Stimulated activated CD8-positive, alpha-beta memory T cell treated with anti-CD3 and anti-CD28 coated beads, Interleukin-15, amount 100 ng/mL, for 48 hours (primary cell): ENCODE results near the gene ZNF576.
"Not testable (repeated sequence)": the region's sequence is repeated elsewhere in the genome, so short reads cannot be mapped to it uniquely, and the experiment has no call there.

ENCODE experiments used
- DNase-seq, 2 donors: peaks; one replicate each; pipeline ENCODE4 v3.0.0-alpha.2; 2020; ENCODE audit warnings: low read depth in 2 of 2

The ZNF576 gene

DNA sequence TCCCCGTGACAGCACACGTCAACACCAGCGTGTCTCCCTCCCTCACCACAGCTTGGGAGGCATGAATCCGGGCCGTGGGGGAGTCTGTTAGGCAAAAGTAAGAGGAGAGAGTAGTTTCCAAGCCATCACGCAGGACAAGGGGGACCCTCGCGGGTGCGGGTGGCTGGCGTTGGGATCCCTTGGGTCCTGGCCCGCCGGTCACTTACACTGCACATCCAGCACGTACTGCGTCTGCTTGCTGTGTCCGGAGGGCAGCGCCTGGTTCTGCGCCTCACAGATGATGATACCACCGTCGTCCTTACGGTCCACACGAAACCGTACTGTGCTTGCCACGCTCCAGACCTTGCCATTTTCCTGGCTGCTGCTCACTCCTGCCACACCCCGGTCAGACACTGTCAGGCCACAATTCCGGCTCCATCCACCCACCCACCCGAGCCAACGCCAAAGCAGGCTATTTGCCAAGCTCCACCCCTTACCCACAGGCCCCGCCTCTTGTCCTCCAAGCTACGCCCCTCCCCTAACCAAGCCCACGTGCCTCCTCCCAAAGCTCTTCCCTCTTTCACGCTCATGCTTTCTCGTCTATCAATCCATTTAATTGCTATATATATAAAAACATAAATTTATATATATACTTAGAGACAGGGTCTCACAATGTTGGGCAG, 29.7 kb downstream of the ZNF576 start:
- DNase-seq, result no peak

DNA sequence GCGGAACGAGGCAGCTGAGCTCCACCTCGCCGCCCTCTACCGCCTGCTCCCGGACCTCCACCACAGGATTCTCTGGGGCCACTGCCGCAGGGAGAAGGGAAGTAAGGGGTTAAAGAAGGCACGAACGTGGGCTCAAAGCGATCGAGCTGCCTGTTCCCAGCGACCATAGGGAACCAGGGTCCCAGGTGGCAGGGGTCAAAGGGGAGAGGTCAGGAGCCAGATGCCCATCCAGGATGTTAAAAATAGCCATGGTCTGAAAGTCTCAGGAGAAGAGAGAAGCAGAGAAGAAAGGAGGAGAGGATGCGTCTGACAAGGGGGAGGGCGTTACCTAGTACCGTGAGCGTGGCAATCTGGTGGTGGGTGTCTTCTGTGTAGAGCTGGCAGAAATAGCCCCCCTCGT, 30.4 kb downstream of the ZNF576 start:
- DNase-seq, result no peak

DNA sequence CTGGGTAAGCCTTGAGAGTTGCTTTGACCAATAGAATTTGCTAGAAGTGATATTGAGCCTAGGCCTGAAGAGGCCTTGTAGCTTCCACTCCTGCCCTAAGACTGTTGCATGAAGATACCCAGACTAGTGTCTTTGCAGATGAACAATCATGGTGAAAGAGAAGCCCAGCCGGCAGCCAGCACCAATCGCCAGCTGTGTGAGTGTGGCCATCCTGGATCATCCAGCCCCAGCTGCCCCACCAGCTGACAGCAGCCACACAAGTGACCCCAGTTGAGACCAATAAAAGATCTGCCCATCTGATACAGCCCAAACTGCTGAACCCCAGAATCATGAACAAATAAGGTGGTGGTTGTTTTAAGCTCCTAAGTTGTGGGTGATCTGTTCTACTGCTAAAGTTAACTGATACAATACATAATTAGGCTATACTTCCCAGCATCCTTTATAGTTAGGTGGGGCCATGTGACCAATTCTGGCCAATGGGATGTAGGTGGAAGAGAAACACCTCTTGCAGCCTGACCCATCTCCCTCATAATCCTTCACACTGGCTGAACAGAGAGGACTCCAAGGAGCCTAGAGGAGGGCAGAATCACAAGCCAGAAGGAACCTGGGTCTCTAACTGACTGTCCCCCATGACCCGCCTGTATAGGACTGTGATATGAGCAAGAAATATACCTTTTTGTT, 32.4 kb downstream of the ZNF576 start:
- DNase-seq, result no peak

DNA sequence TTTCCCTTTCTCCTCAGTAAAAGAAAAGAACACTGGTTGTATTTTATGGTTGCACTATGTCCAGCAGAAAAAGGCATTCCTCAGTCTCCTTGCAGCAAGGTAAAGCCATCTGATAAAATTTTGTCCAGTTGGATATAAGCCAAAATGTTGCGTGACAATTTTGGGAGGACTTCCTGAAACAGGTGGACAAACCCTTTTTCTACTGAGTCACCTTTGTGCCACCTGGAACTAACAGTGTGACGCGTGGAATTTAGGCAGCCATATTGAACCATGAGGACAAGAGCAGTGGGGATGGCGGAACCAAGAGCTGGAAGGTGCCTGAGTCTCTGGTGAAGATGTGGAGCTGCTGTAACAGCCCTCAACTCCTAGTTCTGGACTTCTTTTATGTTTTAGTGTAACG, 35.1 kb downstream of the ZNF576 start:
- DNase-seq, result no peak

DNA sequence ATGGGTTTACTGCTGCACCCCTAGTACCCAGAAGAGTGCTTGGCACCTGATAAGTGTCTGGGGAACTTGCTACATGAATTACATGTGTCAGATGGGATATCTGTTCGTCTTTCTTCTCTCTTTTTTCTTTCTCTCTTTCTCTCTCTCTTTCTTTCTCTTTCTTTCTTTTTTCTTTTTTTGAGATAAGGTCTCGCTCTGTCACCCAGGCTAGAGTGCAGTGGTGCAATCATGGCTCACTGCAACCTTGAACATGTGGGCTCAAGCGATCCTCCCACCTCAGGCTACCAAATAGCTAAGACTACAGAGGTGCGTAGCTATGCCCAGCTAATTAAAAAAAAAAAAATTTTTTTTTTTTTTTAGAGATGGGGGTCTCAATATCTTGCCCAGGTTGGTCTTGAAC, 37.1 kb downstream of the ZNF576 start:
- no peak for DNase-seq

DNA sequence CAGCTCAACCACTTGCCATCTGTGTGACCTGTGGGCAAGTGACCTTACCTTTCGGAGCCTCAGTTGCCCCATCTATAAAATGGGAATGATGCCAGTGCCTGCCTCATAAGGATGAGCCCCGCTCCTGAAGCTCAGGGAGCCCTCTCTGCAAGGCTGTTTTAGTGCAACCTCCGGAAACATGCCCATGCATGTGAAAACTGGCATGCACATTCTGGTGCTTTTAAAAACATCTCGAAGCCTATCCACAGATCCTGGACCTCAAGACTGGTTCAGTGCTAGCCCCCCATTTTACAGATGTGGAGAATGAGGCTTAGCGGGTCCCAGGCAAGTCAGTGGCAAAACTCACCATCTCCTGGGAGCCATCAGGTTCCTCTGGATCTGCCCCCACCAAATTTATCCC, 37.7 kb downstream of the ZNF576 start:
- DNase-seq, result no peak

DNA sequence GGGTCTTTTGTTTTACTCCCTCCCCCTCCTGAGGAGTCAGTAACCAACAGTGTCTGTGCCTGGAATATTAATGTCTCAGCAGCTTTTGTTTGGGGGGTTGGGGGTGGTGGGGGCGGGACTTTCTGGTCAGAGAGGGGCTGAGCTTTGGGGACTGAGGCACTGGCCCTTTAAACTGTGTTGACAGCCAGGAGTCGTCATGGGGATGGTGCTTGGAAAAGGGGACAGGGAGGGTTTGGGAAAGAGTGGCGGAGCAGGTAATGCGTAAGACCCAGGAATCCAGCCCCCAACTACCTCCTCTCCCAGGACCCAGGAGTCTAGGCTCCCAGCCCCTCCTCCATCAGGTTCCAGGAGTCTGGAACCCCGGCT, 38.1 kb downstream of the ZNF576 start:
- DNase-seq, result no peak

DNA sequence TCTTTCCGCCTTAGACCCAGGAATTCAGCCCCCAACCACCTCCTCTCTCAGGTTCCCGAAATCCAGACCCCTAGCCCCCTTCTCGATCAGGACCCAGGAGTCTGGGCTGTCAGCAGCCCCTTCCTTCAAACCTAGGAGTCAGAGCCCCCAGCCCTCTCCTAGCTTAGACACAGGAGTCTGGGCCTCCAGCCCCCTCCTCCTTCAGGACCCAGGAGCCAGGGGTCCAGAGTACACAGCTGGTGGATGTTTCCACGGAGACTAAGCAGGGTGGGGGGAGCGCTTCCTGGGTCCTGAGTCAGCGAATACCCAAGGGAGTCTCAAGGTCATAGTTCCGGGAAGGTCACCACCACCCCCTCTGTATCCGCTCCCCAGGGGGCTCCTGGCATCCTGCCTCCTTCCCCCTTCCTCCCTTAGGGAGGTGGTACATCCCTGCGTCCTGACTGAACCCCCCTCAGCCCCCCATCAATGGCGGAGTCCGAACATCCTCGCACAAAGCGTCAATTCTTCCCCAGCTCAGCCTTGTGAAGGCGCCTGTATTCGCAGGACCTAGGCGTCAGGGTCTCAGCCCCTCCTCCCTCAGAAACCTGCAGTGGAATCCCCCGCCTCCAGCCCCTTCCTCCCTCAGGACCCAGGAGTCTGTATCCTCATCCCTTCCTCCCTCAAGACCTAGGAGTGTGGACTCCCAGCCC, 38.6 kb downstream of the ZNF576 start:
- no peak for DNase-seq

DNA sequence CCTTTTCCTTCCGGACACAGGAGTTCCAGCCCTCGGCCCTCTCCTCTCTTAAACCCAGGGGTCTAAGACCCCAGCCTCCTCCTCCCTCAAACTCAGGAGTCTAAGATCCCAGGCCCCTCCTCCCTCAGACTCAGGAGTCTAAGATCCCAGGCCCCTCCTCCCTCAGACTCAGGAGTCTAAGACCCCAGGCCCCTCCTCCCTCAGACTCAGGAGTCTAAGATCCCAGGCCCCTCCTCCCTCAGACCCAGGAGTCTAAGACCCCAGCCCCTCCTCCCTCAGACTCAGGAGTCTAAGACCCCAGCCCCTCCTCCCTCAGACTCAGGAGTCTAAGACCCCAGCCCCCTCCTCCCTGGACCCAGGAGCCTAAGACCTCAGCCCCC, 39.2 kb downstream of the ZNF576 start:
- DNase-seq, result not testable (repeated sequence)

DNA sequence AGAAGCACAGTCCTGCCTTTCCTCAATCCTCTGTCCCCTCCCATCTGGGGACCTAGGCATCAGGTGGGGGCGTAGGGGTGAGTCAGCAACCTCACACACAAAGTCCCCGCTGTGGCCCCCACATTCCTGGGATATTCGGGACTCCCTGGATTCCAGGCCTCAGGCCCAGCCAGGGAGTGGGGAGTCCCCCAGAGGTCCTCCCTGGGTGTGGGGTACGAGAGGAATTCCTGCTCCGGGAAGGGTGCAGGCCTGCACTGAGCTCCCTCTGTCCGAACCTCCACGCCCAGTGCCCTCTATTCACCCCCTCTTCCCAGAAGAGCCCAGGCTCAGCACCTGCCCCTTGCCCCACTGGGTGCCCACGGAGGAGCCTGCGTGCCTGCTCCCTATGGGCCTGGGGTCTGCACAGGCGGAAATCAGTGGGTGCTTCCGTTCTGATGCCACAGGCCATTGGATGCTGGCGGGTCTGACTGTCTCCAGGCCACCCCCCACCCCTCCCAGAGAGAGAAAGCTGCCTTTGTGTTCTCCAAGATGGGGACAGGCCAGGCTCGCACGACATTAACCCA, 39.8 kb downstream of the ZNF576 start:
- DNase-seq, result no peak

DNA sequence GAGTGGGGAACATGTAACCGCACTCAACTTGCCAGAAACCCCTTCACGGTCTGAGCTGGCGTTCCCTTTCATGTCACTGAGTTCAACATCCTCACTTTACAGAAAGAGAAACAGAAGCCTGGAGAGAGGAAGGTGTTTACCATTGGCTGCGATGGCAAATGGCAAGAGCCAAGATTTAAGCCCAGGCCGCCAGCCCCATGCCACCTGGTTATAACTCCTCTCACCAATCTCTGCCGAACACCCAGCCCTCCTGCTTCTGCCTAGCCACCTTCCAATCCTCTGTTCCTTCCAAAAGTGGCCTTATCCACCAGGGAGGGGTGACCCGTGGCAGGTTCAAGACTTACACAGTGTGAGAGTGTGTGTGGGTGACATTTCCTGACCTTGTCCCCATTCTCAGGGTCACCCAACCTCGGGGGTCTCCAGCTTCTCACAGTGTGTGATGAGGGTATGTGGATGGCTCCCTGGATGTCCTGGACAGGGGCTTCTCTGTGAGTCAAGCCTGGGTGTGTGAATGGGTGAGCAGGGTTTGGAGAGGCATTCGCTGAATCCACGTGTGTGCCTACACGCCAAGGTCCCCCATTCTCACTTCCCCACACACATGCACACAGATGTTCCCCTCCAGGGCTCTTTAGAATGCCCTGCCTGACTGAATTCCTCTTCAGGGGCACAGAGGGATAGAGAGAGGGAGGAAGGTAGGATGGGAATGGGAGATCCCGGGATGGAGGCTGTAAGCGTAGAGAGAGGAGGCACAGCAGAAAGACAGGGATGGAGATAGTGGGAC, 42.0 kb downstream of the ZNF576 start:
- DNase-seq, result no peak

DNA sequence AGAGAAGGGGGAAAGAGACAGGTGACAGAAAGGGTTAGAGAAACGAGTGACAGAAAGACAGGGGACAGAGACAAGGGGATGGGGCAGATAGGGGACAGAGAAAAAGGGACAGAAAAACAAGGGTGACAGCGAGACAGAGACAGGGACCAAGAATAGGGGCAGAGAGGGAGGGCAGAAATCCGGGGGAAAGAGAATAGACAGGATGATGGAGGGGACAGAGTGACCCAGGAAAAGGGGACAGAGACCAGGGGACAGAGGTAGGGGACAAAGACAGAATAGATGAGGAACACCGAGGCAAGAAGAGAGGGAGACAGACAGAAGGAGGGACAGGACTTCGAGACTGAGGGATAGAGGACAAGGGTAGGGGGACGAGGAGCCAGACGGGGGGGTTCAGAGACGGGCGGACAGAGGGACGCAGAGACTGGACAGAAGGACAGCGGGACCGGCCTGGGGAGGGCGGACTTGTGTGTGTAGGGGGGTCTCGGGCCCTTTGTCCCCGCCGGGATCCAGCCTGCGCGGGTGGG, 42.7 kb downstream of the ZNF576 start:
- DNase-seq, result no peak

DNA sequence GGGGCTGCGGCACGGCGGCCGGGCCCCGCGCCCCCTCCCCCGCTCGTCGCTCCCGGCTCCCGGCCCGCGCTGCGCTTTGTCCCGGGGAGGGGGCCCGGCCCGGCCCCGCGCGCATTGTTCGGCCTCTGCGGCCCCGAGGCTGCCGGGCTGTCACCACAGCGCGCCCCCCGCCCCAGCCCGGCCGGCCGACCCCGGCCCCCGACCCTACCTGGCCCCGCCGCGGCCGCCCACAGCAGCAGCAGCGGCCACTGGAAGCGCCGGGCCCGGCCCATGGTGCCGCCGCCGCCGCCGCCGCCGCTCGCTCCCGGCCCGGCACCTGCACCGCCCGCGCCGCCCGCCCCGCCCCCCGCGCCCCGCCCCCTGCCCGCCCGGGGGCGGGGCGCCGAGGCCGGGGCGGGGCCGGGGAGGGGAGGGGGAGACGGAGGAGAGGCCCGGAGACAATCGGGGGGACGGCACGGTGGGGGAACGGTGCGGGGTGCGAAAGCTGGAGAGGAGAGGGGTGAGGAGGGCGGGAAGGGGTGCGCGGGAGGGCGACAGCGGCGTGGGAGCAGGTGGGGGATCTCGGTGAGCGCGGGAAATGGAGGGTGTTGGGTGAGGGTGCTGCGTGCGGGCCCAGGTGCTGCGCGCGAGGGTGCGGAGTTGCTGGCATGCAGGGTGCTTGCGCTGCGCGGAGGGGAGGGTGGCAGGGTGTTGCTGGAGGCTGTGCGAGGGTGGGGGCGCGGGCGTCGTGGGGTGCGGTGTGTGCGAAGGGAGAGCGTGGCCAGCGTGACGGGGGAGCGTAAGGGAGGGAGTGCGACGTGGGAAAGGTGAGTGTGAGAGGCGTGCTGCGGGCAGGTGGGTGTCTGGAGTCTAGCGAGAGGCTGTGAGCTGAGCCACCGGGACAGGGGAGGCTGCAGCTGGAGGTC, 43.4 kb downstream of the ZNF576 start, which contains the start of gene CADM4:
Gene CADM4 (minus strand): TSS at position 332 of the 905 bp plus-strand sequence. CDS start 60 bp downstream, at position 272.
- no peak for DNase-seq

DNA sequence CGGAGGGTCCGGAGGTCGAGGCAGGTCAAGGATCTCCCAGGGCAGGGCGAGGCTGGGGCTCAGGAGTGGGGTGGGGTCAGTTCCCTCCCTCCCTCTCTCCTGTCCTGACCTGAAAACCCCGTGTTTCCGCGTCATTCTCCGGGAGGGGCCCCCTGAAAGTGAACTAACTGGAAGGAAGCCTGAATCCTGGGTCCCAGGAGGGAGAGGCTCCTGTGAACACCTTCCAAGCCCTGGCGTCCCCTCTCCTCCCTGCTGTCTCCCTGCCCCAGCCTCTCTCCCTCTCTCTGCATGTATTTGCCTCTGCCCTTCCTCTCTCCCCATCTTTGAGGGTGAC, 44.0 kb downstream of the ZNF576 start:
- no peak for DNase-seq

DNA sequence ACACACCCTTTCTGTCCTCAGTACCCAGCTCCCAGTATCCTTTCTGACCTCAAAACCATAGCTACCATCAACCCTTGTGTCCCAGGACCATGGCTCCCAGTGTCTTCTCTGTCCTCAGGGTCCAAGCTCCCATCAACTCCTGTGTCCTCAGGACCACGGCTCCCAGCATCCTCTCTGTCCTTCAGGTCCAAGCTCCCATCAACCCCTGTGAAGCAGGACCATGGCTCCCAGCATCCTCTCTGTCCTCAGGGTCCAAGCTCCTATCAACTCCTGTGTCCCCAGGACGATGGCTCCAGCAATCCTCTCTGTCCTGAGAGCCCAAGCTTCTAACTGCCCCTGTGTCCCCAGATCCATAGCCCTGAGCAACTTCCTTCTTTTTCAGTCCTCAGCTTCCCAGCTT, 44.9 kb downstream of the ZNF576 start:
- no peak for DNase-seq

DNA sequence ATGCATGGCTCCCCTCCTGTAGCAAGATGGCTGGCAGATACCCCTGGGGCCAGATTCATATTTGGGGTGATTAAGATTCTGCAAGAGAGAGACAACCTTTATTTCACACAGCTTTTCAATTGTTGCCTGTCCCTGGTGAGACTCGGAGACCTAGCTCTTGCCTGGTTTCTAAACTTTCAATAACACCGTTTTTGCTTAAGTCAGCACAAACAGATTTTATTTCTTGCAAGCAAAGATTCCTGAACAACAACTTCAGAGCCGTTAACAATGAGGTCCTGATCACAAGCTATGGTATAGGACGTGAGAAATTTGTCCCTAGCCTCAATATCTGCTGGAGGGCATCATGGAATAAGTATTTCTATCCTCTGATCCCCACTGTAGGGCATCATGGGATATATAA, 46.1 kb downstream of the ZNF576 start:
- no peak for DNase-seq

DNA sequence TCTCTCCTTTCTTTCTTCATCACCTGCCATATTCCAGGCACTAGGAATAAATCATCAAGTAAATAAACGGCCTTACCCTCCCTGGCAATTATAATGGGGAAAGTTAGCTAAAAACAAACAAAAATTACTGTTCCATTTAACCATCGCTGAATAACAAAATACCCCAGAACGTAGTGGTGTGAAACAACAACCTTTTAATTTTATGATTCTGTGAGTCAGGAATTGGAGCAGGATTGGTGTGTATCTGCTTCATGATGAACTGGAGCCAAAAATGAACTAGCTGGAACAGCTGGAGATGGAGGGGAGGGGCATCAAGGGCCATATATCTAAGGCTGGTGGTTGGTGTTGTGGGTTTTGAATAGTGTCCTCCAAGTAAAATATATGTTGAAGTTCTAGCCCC, 46.9 kb downstream of the ZNF576 start:
- DNase-seq, result no peak

DNA sequence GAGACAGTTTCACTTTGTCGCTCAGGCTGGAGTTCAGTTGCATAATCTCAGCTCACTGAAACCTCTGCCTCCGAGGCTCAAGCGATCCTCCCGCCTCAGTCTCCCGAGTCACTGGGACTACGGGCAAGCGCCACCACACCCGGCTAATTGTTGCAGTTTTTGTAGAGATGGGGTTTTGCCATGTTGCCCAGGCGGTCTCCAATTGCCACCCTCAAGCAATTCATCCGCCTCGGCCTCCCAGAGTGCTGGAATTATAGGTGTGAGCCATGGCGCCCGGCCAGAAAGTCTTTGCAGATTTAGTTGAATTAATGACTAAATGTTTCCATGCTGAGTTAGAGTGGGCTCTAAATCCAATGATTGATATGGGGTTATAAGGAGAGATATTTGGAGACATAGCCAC, 47.8 kb downstream of the ZNF576 start:
- DNase-seq, result no peak

DNA sequence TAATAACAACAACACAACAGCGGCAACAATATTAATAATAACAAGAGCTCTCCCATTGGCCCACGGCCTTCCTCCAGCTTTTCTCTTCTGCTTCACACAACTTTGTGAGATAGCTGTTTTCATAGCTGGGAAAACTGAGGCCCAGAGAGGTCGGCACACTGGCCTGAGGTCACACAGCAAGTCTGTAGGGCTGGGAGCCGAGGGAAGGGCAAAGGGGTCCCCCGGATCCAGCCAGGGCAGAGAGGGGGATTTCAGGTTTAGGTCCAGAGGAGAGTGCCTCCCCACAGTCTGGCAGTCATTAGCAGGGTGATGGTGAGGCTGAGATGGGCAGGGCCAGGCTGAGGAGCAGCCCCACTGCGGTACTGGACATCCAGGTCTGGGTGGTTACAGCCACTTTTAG, 52.2 kb downstream of the ZNF576 start:
- no peak for DNase-seq

DNA sequence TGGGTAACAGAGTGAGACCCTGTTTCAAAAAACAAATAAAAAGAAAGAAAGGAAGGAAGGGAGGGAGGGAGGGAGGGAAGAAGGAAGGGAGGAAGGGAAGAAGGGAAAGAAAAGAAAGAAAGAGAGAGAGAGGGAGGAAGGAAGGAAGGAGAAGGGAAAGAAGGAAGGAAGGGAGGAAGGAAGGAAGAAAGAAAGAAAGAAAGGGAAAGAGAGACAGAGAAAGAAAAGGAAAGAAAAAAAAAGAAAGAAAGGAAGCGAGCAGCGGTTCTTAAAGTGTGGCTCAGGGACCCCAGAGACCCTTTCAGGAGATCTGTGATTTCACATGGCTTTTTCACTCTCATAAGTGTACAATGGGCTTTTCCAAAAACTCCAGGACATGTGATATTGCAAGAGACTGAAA, 53.1 kb downstream of the ZNF576 start:
- no peak for DNase-seq

DNA sequence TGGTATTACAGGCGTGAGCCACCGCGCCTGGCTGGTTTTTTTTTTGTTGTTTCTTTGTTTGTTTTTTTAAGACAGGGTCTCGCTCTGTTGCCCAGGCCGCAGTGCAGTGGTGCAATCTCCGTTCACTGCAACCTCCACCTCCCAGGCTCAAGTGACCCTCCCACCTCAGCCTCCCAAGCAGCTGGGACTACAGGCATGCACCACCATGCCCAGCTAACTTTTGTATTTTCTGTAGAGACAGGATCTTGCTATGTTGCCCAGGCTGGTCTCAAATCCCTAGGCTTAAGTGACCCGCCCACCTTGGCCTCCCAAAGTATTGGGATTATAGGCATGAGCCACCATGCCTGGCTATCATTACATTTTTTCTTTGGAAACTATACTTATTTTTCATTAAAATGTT, 53.9 kb downstream of the ZNF576 start:
- not testable (repeated sequence) for DNase-seq
